SK-N-SH (cell line): ENCODE data around the gene FMN1.

ENCODE experiments used
- CTCF ChIP-seq: fragments of 200-600 bp; sonication (generic); IDR thresholded peaks from 2 replicates; pipeline ENCODE4 v1.6.1; 2017; ENCODE audit warnings: antibody characterized with exemption, mild to moderate bottlenecking, moderate library complexity
- MAX ChIP-seq: IDR thresholded peaks from 2 replicates; pipeline ENCODE4 v1.4.0; 2012; ENCODE audit warnings: low read depth
- POLR2AphosphoS5 ChIP-seq: IDR thresholded peaks from 2 replicates; pipeline ENCODE4 v1.6.1; 2012; ENCODE audit warnings: low read depth, low read length
- SIN3A ChIP-seq: IDR thresholded peaks from 2 replicates; pipeline ENCODE4 v1.6.1; 2012; ENCODE audit warnings: low read depth, mild to moderate bottlenecking, low read length, moderate library complexity, borderline replicate concordance

- TF ChIP-seq POLR2AphosphoS5: no peak
- no peak for TF ChIP-seq CTCF
- TF ChIP-seq SIN3A: no peak
- TF ChIP-seq MAX: no peak
Observed at GRCh38 chr15:33113666-33114373, 80.7 kb downstream of the FMN1 start.
